Smooth muscle cell (in vitro differentiated cells): Measurements from ENCODE around the gene MADD. TPM values are rescaled to one million over a fixed set of nuclear protein-coding genes. Genes with fewer than 3 reads are reported as not detected.

Experiments used
- DNase-seq: peaks from one replicate; lab custom pipeline; 2025; ENCODE audit not compliant: unreplicated experiment; lab: John Stamatoyannopoulos, UW
- H2AFZ ChIP-seq: fragments of 200-600 bp; sonication (generic); 2 replicates; pipeline ENCODE4 v1.6.0; 2016; ENCODE audit warnings: antibody characterized with exemption, low read depth, mild to moderate bottlenecking
- H3F3A ChIP-seq: fragments of 200-600 bp; sonication (generic); 2 replicates; pipeline ENCODE4 v1.6.0; 2017; ENCODE audit warnings: antibody characterized with exemption, low read depth
- H3K27ac ChIP-seq: fragments of 200-600 bp; sonication (generic); 2 replicates; pipeline ENCODE4 v1.5.1; 2016; ENCODE audit warnings: low read depth, mild to moderate bottlenecking
- H3K27me3 ChIP-seq: fragments of 200-600 bp; sonication (generic); 2 replicates; pipeline ENCODE4 v1.6.1; 2016; ENCODE audit warnings: low read depth, mild to moderate bottlenecking
- H3K36me3 ChIP-seq: fragments of 200-600 bp; sonication (generic); 2 replicates; pipeline ENCODE4 v1.5.1; 2016; ENCODE audit warnings: low read depth
- H3K4me1 ChIP-seq: fragments of 200-600 bp; sonication (generic); 2 replicates; pipeline ENCODE4 v1.5.1; 2016; ENCODE audit warnings: low read depth
- H3K4me2 ChIP-seq: fragments of 200-600 bp; sonication (generic); 2 replicates; pipeline ENCODE4 v1.6.0; 2016; ENCODE audit warnings: mild to moderate bottlenecking
- H3K4me3 ChIP-seq: fragments of 200-600 bp; sonication (generic); 2 replicates; pipeline ENCODE4 v1.5.1; 2016; ENCODE audit warnings: mild to moderate bottlenecking
- H3K79me2 ChIP-seq: fragments of 200-600 bp; sonication (generic); 2 replicates; pipeline ENCODE4 v1.6.0; 2016; ENCODE audit warnings: low read depth, mild to moderate bottlenecking
- H3K9ac ChIP-seq: fragments of 200-600 bp; sonication (generic); 2 replicates; pipeline ENCODE4 v1.6.0; 2016; ENCODE audit warnings: low read depth
- H3K9me3 ChIP-seq: fragments of 200-600 bp; sonication (generic); replicated peaks from 2 replicates; pipeline ENCODE4 v1.5.1; 2016; ENCODE audit warnings: low read depth
- H4K20me1 ChIP-seq: fragments of 200-600 bp; sonication (generic); 2 replicates; pipeline ENCODE4 v1.6.0; 2016; ENCODE audit warnings: low read depth
- CTCF ChIP-seq: fragments of 200-600 bp; sonication (generic); IDR thresholded peaks from 2 replicates; pipeline ENCODE4 v1.5.1; 2017; ENCODE audit warnings: borderline replicate concordance, mild to moderate bottlenecking, antibody characterized with exemption; ENCODE audit not compliant: insufficient read depth, poor library complexity, severe bottlenecking
- WGBS: methylation state at CpG from one replicate; pipeline ENCODE4 v1.1.7; 2016; ENCODE audit warnings: low lambda C conversion rate; 5-methylcytosine and 5-hydroxymethylcytosine counted together
- polyA plus RNA-seq: library from polyadenylated mRNA; unstranded; fragments of >200 nt; fragmentation: Nextera tagmentation; extraction: Ambion mirVana; gene quantifications from 2 replicates; pipeline ENCODE4 v1.2.1, GENCODE V29; 2016
- total RNA-seq: library from RNA; depleted of rRNA; stranded (reverse); fragments of >200 nt; gene quantifications from 2 replicates; pipeline ENCODE4 v1.2.3, GENCODE V29; 2014

The MADD gene
- total and polyA plus RNA-seq, 2 experiments from 2014 or later: 13.1 to 24.2 TPM

- 48% methylated on average over 45 of the region's 45 CpGs for WGBS
- Histone ChIP-seq H4K20me1 (no peaks in the 10 kb centered on the region), H3F3A (no peaks in the 10 kb centered on the region), H3K27me3 (no peaks in the 10 kb centered on the region), H3K4me1 (no peaks in the 10 kb centered on the region), H3K36me3 (no peaks in the 10 kb centered on the region), H3K9ac (peak within 1 kb of the TSS; percentile 66), H3K79me2 (no peaks in the 10 kb centered on the region), H3K4me2 (peak within 1 kb of the TSS; percentile 64), H3K4me3 (peak within 1 kb of the TSS; percentile 66), H3K27ac (peak within 1 kb of the TSS; percentile 25), H2AFZ (no peak within 1 kb of the TSS), H3K9me3 (no peaks in the 10 kb centered on the region)
- no peak for TF ChIP-seq CTCF
- DNase-seq: no peak
Measured at GRCh38 chr11:47248664-47249377, 21.1 kb upstream of the MADD start, which contains the start of gene ACP2. ACP2 (minus strand) TSS chr11:47248814; CDS start chr11:47248789, 25 bp downstream.

DNA sequence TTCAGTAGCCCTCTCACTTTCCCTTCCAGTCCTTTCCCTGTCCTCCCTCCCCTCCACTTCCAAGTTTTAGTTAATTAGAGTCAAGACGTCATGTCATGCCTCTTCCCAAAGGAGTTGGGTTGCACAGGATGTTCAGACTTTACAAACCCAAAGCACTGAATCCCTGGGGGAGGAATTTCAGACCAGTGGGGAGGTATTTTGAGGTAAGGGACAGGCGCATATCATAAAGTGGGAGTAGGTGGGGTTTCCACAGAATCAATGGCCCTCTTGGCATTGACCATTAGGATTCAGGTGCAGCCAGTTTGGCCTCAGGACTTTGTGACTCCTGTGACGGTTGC lies 20.6 kb upstream of the MADD start:
- WGBS: 80% methylated on average over 3 of the region's 3 CpGs
- H3K27me3 ChIP-seq: no peaks in the 10 kb centered on the region
- no peaks in the 10 kb centered on the region for H4K20me1 ChIP-seq
- no peak overlapping the region for H3K27ac ChIP-seq
- H3K4me1 ChIP-seq: no peaks in the 10 kb centered on the region
- H3K9ac ChIP-seq: peak overlapping the region; percentile 66
- H3K4me3 ChIP-seq: peak overlapping the region; percentile 66
- H3F3A ChIP-seq: no peaks in the 10 kb centered on the region
- H3K9me3 ChIP-seq: no peaks in the 10 kb centered on the region
- no peaks in the 10 kb centered on the region for H3K36me3 ChIP-seq
- H3K4me2 ChIP-seq: peak overlapping the region; percentile 64
- H2AFZ ChIP-seq: no peak overlapping the region
- no peaks in the 10 kb centered on the region for H3K79me2 ChIP-seq
- TF ChIP-seq CTCF: no peak
- no peak for DNase-seq

DNA sequence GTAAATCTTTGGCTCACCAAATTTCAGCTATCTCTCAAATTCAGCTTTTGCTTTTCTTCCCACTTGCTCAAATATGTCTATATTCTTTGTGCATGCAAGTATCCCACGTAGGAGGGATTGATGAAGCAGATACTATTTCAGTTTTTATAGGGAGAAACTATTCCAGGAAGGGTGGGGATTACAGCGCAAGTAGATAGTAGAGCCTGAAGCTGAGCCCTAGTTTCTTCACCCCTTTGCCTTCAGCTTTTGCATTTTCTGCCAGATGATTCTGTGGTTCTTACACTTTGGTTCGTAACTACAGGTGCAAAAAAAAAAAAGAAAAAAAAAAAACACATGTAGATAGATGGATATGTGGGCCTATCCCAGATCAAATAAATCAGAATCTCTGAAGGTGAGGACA lies 18.2 kb upstream of the MADD start:
- Histone ChIP-seq H3K27ac (no peak overlapping the region), H3K36me3 (no peaks in the 10 kb centered on the region), H3K9me3 (no peaks in the 10 kb centered on the region), H3K79me2 (no peaks in the 10 kb centered on the region), H3K27me3 (no peaks in the 10 kb centered on the region), H3K9ac (no peak overlapping the region), H3F3A (peaks cover 9% of the 10 kb centered on the region), H3K4me3 (no peak overlapping the region), H4K20me1 (no peaks in the 10 kb centered on the region), H3K4me1 (peaks cover 3% of the 10 kb centered on the region), H2AFZ (no peak overlapping the region), H3K4me2 (no peak overlapping the region)
- no peak for TF ChIP-seq CTCF
- no peak for DNase-seq
- 83% methylated on average over 3 of the region's 3 CpGs for WGBS

DNA sequence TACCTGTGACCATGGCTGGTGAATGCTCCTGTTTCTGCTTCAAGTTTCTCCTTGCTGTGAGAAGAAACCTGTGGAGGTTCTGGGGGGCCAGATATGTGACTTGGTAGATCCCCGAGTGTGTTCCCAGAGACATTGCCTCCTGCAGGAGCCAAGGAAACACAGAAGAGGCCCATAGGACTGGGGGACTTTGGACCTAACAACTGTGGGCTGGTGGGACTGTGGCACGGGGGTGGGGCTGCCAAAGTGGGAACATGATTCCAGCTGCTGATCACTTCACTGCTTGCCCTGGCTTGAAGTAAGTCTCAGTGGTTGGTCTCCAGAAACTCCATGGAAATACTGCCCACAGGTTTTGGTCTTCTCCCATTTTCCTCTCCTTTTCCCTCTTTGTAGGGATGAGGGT lies 16.3 kb upstream of the MADD start:
- Histone ChIP-seq H3F3A (peaks cover 9% of the 10 kb centered on the region), H4K20me1 (no peaks in the 10 kb centered on the region), H3K79me2 (no peaks in the 10 kb centered on the region), H3K9ac (no peak overlapping the region), H3K9me3 (no peaks in the 10 kb centered on the region), H3K36me3 (no peaks in the 10 kb centered on the region), H3K27me3 (no peaks in the 10 kb centered on the region), H2AFZ (no peak overlapping the region), H3K4me1 (peaks cover 15% of the 10 kb centered on the region), H3K27ac (peak overlapping the region; percentile 69), H3K4me2 (no peak overlapping the region), H3K4me3 (no peak overlapping the region)
- TF ChIP-seq CTCF: no peak
- WGBS: 100% methylated on average over 2 of the region's 2 CpGs
- no peak for DNase-seq
